GM21381 (cell line): ENCODE measurements around the gene ZNF791.
"Not testable (repeated sequence)": the region's sequence is repeated elsewhere in the genome, so short reads cannot be mapped to it uniquely, and the experiment has no call there.

Experiments used
- ATAC-seq: cut with Tn5 transposase; IDR thresholded peaks from one replicate; pipeline ENCODE4 v1.9.1; 2021; ENCODE audit warnings: mild to moderate bottlenecking, moderate library complexity; ENCODE audit not compliant: unreplicated experiment

Gene ZNF791

GRCh38 chr19:12610540-12611360 is at the start of gene ZNF791, which contains the start of gene ZNF490:
ZNF791 (plus strand) TSS chr19:12610920; CDS start chr19:12611080, 160 bp downstream.
ZNF490 (minus strand) TSS chr19:12610813; CDS start chr19:12610680, 133 bp downstream.
- peak; percentile 69 for ATAC-seq

GRCh38 chr19:12564016-12564664 is 46.6 kb upstream of the ZNF791 start:
- ATAC-seq, result no peak

GRCh38 chr19:12566380-12566779 is 44.3 kb upstream of the ZNF791 start:
- not testable (repeated sequence) for ATAC-seq

- no peak for ATAC-seq
Observed at GRCh38 chr19:12567951-12568350, 42.8 kb upstream of the ZNF791 start.

- no peak for ATAC-seq
Observed at GRCh38 chr19:12574036-12574435, 36.7 kb upstream of the ZNF791 start.

- no peak for ATAC-seq
Observed at GRCh38 chr19:12578641-12579040, 32.1 kb upstream of the ZNF791 start.

GRCh38 chr19:12580180-12580694 is 30.5 kb upstream of the ZNF791 start:
- no peak for ATAC-seq

DNA sequence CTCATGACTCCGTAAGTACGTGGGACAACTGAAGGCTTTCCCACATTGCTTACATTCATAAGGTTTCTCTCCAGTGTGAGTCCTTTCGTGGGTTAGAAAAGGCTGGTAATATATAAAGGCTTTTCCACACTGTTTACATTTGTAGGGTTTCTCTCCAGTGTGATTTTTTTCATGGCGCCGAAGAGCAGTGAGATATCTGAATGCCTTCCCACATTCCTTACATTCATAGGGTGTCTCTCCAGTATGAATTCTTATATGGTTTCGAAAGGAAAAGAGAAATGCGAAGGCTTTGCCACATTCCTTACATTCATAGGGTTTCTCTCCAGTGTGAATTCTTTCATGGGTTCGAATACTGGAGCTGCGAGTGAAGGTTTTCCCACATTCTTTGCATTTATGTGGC is 29.6 kb upstream of the ZNF791 start:
- ATAC-seq, result no peak

GRCh38 chr19:12596485-12596884 is 14.2 kb upstream of the ZNF791 start:
- no peak for ATAC-seq

DNA sequence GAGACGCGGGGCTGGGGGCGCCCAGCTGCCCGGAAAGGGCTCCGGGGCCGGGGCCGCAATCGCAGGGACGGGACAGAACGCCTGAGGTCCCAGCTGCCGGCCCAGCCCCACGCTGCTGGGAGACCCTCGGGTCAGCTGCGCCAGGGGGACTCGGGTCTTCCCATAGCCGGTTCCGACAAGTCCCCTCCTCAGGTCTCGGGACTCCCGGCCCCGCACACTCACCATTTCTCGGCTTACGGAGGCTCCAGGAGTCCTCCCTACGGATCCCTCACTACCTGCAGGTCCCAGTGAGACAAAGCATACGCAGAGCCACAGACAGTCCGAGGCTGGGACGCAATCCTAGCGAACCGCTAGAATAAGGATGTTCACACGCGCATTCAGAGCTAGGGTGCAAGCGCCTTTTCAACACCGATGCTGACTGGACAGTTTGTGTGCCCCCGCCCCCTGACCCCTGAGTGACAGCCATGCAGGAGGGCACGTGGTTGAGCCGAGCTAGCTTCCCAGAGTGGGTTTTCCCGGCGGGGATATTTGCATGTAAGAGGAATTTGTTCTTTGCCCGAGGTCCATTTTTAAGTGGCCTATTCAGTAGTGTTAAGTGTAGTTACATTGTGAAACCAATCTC is 13.7 kb upstream of the ZNF791 start:
- ATAC-seq, result no peak

- ATAC-seq, result no peak
Observed at GRCh38 chr19:12597594-12597993, 13.1 kb upstream of the ZNF791 start.

DNA sequence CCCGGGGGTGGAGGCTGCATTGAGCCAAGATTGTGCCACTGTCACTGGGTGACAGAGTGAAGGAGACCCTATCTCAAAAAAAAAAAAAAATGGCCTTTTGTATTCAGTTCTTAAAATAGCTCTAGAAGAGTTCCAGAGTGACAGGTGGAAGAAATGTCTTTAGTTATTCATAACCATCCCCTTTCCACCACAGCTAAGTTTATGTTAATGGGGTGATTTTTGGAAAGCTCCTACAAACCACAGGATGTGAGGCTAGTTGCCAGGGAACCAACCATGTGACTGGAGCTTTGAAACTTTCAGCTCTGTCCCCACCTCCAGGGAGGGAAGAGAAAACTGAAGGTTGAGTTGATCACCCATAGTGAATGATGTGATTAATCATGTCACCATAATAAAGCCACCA is 7.0 kb upstream of the ZNF791 start:
- ATAC-seq, result peak; percentile 58

DNA sequence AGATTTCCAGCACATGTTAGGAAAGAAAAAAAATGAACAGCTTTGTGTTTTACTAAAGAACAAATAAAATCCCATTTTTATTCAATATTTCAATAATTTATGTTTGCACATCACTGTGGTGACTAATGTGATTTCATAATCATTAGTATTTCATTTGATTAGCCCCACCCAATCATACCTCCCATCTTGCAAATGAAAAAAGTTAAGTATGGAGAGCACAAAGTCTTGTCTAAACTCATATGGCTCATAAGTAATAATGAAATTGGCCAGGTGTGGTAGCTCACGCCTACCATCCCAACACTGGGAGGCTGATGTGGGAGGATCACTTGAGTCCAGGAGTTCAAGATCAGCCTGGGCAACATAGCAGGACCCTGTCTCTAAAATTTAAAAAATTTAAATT is 3.9 kb upstream of the ZNF791 start:
- no peak for ATAC-seq

DNA sequence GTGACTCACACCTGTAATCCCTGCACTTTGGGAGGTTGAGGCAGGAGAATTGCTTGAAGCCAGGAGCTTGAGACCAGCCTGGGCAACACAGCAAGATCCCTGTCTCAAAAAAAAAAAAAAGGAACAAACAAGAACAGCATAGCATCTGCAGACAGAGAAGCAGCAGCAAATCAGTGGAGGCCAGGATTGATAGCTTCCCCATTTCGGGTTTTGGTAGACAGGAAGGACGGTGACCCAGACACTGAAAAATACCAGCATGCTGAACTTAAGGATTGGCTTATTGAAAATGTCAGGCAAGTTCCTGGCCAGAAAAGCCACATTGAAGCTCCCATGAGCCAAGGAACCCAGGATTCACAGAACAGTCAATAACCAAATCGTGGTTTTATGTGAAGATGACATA is 3.1 kb upstream of the ZNF791 start:
- no peak for ATAC-seq

DNA sequence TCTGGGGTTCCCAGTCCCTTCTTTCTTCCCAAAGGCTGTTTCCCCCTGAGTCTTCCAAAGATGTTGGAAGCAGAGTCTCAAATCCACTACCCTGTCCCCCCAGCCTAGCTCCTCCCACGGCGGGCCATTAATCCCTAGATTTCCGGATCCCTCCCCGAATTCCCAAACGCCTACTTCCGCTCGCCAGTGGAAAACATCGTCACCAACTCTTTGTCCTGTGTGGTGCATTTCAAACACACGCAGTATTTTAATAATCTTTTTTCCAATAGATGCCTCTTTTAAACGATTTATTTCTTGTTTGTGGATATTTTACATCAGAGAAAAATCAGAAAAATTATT is 610 bp downstream of the ZNF791 start:
- ATAC-seq, result no peak

- no peak for ATAC-seq
Observed at GRCh38 chr19:12617646-12618045, 6.9 kb downstream of the ZNF791 start.

DNA sequence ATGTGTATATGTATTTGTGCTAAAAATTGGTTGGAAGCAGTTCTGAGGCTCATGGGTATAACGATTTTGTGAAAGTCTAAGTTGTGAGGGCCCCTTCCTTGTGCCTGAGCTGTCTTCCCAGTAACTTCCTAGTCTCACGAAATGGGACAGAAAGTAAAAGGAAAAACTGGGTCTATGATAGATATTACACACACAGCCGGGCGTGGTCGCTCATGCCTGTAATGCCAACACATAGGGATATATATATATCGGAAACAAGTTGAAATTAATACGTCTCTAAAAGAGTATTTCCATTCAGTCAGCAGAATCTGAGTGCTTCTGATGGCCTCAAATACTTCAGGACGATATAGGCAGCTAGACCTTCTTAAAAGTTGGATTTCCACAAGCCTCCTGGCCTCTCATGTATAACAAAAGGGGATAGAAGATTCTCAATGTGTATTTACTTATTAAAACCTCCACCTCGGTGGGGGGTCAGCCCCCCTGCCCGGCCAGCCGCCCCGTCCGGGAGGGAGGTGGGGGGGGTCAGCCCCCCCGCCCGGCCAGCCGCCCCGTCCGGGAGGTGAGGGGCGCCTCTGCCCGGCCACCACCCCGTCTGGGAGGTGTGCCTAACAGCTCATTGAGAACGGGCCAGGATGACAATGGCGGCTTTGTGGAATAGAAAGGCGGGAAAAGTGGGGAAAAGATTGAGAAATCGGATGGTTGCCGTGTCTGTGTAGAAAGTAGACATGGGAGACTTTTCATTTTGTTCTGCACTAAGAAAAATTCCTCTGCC is 10.7 kb downstream of the ZNF791 start:
- ATAC-seq, result not testable (repeated sequence)

GRCh38 chr19:12623361-12624031 is 12.8 kb downstream of the ZNF791 start:
- no peak for ATAC-seq

DNA sequence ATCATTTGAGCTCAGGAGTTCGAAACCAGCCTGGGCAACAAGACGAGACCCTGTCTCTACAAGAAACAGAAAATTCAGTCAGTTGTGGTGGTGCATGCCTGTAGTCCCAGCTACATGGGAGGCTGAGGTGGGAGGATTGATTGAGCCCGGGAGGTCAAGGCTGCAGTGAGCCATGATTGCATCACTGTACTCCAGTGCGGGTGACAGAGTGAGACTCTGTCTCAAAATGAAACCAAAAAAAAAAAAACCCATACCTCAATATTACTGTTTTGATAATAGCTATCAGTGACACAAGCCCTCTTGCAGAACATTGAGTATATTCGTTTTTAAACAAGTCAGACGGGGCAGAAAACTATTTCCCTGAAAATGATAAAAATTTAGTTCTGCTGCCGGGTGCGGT is 16.2 kb downstream of the ZNF791 start:
- ATAC-seq, result no peak
